Neural progenitor cell (in vitro differentiated cells): ENCODE measurements around the gene TWF2.

ENCODE experiments used
- EZH2 ChIP-seq: fragments of 200-600 bp; sonication (generic); IDR thresholded peaks from 2 replicates; pipeline ENCODE4 v1.6.1; 2017; ENCODE audit warnings: antibody characterized with exemption, mild to moderate bottlenecking, moderate library complexity
- TF ChIP-seq, protein P1 (sequence below): fragments of 200-600 bp; sonication (generic); IDR thresholded peaks from 2 replicates; pipeline ENCODE4 v1.5.1; 2017; ENCODE audit warnings: antibody characterized with exemption, mild to moderate bottlenecking

GRCh38 chr3:52280050-52280461, 41.1 kb upstream of the TWF2 start:
- TF ChIP-seq, protein P1, sequence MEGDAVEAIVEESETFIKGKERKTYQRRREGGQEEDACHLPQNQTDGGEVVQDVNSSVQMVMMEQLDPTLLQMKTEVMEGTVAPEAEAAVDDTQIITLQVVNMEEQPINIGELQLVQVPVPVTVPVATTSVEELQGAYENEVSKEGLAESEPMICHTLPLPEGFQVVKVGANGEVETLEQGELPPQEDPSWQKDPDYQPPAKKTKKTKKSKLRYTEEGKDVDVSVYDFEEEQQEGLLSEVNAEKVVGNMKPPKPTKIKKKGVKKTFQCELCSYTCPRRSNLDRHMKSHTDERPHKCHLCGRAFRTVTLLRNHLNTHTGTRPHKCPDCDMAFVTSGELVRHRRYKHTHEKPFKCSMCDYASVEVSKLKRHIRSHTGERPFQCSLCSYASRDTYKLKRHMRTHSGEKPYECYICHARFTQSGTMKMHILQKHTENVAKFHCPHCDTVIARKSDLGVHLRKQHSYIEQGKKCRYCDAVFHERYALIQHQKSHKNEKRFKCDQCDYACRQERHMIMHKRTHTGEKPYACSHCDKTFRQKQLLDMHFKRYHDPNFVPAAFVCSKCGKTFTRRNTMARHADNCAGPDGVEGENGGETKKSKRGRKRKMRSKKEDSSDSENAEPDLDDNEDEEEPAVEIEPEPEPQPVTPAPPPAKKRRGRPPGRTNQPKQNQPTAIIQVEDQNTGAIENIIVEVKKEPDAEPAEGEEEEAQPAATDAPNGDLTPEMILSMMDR: no peak
- no peak for TF ChIP-seq EZH2
